HG03159 (cell line): ENCODE data around the gene NCAN.
"Not testable (repeated sequence)": the region's sequence is repeated elsewhere in the genome, so short reads cannot be mapped to it uniquely, and the experiment has no call there.

Experiments
- ATAC-seq: cut with Tn5 transposase; IDR thresholded peaks from one replicate; pipeline ENCODE4 v1.9.1; 2021; ENCODE audit warnings: mild to moderate bottlenecking, moderate library complexity; ENCODE audit not compliant: unreplicated experiment

Gene NCAN

DNA sequence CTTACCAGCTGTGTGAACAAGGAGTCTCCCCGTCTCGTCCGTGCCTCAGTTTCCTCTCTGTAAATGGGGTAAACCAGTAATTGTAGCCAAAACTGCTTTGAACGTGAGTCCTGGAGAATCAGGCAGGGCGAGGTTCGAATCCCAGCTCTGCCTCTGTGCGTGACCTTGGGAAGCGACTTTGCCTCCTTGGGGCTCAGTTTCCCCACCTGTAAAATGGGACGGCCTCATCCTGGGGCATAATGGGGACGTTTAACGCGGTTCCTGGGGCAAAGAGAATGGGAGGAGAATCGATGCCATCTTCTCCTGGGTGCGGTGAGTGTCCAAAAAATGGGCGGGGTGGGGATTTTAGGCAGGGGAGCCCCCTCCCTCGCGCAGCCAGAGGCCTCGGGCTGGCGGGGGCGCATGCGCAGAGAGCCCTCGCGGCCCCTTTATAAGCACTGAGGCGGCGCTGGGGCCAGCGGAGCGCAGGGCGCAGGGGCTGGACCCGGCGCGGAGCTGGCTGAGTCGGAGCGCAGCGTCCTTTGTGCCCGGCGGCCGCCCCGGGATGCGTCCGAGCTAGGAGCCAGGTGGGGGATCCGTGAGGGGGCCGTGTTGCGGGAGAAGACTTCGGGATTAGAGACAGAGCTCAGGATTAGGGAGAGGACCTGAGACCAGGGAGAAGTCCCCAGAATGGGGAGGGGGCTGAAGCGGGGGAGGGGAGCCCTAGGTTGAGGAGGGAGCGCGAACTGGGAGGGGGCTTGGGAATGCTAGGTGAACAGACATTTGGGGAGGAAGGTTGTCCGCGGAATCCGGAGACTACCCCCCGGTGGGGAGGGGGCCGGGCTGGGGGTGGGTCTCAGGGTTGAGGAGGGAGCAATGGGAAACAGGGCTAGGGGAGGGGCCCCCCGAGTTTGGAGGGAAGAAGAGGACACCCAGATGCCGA, at the start of gene NCAN:
TSS of gene NCAN (plus strand) at position 460 of the 922 bp plus-strand sequence. CDS start 4,996 bp downstream, outside the sequence.
- no peak for ATAC-seq

DNA sequence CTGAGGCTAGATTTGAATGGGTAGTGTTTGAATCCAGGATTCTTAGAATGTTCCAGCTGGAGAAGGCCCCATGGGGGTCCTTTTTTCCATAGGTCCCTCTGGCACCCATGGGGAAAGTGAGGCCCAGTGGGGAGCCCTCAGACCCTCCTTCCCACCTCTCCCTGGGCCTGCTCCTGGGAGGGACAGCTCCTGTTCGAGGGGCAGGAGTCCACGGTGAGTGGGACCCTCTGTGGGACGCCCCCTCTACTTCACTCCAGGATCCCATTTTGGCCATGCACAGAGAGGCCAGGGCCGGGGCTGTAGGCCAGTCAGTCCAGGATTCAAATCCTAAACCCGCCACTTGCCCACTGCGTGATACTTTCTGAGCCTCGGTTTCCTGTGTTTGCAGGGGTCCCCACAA, 49.3 kb upstream of the NCAN start:
- ATAC-seq = no peak

DNA sequence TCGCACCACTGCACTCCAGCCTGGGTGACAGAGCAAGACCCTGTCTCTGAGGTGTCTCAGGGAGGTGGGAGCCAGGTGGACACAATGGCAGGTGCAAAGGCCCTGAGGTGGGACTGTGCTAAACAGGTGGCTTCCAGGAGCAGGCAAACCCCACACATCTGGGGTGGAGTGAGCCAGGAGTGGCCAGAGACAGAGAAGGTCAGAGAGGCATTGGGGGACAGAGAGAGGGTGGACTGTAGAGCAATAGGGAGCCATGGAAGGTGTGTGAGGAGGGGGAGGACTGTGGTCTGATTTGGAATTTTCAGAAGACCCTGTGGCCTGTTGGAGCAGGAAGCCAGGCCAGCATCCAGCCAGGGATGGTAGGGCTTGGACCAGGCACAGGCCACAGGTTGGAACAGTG, 46.4 kb upstream of the NCAN start:
- no peak for ATAC-seq

DNA sequence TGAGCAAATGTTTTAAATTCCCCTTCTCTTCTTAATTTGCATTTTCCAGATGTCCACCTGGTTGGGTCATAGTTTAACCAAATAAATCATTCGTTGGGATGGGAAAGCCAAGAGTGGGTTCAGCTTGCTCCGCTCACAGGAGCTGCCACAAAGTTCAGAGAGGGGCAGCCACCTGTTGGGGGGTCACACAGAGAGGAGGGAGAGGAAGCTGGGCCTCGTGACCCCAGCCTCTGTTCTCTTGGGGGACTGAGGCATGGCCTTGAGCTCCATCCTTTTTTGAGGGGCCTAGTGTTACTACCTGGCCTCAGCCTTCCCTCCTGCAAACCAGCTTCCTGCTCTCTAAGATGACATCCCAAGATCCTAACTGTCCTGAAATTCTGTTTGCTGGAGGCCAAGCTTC, 44.1 kb upstream of the NCAN start:
- ATAC-seq = no peak

DNA sequence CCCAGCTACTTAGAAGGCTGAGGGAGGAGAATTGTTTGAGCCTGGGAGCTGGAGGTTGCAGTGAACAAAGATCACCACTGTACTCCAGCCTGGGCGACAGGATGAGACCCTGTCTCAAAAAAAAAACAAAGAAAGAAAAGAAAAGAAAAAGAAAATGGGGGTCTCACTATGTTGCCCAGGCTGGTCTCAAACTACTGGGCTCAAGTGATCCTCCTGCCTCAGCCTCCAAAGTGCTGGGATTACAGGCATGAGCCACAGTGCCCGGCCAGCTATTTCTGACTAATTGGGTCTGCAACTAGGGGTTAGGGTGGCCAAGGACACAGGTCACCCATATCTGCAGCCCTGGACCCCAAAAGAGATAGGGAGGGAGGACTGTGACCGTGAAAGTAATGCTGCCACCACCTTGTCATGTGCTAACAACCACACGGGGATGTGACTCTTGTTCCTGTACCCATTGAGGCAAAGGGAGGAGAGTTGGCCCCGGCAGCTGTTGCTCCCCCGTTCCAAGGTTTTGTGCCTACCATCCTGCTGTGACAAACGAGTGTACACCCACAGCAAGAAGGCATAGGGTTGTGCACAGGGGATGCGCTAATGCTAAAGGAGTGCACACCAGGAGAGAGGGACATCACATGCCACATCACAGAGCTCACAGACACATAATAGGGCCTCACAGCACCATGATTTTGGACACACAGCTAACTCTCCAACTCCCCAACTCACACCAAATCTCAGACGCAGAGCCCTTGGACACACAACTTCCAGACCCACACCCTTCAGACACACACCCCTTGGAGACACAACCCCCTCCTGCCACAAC, 42.3 kb upstream of the NCAN start:
- ATAC-seq = no peak

DNA sequence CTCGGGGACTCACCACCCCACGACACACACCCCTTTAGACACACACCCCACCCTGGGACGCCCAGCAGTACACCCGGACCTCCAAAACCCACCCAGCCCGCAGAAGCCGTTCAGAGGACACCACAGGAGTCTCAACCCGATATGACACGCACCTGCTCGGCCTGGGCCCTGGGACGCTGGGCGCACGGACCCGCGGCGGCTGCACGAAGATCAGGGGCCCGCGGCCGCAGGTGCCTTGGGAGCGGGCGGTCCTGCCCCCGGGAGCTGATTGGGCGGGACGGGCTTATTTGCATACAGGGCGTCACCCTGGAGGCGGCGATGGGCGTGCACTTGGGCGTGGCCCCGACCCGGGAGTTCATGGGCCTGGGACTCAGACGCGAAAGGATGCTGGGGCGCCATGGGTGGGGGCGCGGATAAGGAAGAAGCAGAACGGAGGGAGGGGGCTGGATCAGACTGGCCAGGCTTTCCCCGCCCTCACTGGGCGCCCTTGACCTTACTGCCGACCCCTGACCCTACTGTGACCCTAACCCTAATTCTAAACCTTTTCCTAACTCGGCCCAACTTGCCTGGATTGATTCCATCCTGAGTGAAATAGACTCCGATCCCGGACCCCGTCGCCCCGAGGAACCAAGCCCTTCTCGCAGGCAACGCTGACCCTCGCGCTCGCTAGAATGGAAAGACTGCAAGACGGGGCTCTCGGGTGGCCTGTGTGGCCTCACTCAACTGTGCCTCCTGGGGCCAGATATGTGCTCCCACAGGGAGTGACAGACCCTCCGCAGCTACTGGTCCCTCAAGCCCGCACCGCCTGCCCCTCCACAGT, 41.5 kb upstream of the NCAN start, which contains the start of gene MEF2B:
TSS of gene MEF2B (minus strand) at position 211 of the 820 bp plus-strand sequence. CDS start 19,528 bp downstream, outside the sequence.
- peak; percentile 85 for ATAC-seq

DNA sequence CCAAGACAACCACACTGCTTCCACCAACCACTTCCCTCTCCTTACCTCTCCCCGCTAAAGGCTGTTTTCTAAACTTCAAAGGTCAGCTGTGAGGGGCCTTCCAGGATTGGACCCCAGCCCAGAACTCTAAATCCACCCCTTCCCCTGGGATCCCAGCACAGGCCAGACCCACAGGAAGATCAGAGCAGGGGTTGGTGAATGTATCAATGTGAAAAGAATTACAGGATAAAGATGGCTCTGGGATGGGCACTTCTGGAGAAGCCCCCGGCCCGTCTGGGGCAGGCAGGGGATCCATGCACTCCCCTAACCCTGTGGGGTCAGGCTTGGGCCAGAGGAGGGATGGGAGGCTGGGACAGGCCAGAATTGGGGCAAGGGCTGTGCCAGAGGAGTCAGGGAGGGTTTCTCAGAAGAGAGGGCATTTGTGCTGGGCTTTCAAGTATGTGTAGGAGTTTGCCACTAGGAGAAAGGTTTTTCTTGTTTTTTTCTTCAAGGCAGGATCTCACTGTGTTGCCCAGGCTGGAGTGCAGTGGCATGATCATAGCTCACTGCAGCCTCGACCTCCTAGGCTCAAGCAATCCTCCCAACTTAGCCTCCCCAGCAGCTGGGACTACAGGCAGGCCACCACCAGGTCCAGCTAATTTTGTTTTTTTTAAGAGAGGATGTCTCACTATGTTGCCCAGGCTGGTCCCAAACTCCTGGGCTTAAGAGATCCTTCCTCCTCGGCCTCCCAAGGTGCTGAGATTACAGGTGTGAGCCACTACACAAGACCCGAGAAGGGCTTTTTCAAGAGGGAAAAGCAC, 40.7 kb upstream of the NCAN start:
- no peak for ATAC-seq

DNA sequence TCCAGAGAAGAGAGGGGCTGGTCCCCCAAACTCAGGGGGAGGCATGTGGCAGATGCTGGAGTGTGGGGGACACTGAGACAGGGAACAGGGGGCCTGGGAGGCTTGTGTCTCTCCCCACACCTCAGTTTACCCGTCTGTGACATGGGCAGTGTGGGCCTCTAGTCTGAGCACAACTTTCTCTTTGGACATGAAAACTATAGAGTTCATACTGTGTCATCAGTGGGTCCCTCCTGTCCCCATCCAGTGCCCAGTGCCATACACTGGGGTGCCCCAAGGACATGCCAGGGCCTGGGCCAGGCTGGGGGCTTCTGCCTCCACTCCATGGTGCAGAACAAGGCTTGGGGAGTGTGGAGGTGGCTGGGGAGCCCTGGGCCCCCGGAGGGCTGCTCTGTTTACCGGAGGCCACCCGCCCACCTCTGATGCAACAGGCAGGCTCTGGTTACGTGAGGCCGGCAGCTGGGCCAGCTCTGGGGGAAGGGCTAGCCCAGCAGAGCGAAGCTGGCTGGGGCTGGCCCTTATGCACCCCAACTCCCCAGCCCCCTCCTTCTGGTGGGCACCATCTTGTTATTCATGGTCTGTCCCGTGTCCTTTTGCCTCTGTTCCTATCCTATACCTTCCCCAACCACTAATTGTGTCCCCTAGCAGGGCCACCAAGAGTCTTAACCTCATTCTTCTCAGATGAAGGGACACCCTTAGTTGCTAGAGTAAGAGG, 39.8 kb upstream of the NCAN start:
- ATAC-seq = no peak

DNA sequence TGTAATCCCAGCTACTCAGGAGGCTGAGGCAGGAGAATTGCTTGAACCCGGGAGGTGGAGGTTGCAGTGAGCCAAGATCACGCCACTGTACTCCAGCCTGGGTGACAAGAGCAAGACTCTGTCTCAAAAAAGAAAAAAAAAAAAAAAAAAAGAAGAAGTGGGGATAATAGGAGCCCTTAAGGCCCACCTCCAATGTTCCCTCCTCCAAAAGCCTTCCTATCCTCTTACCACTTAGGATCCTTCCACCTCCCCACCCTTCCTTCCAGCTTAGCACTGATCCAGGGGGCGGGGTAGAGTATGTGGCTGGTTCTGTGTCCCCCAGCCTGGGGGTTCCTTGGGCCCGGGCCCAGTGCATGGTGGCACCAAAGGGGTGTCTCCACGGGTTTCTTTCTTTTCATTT, 38.5 kb upstream of the NCAN start:
- ATAC-seq = not testable (repeated sequence)

DNA sequence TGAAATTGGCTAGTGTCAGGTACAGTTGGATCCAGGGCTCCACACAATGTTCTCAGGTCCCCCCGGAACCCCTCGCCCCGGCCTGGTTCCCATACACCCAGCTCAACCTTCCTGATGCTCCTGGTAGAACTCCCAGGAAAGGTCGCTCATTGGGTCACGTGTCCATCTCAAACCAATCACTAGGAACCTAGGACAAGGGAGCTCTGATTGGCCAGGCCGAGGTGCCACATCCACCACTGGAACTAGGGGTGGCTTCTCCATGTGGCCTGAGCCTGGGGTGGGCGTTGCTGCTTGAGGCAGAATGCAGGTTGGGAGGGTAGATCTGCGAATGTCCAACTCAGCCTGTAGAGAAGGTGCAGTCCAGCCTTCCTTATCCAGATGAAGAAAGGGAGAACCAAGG, 34.8 kb upstream of the NCAN start:
- no peak for ATAC-seq

DNA sequence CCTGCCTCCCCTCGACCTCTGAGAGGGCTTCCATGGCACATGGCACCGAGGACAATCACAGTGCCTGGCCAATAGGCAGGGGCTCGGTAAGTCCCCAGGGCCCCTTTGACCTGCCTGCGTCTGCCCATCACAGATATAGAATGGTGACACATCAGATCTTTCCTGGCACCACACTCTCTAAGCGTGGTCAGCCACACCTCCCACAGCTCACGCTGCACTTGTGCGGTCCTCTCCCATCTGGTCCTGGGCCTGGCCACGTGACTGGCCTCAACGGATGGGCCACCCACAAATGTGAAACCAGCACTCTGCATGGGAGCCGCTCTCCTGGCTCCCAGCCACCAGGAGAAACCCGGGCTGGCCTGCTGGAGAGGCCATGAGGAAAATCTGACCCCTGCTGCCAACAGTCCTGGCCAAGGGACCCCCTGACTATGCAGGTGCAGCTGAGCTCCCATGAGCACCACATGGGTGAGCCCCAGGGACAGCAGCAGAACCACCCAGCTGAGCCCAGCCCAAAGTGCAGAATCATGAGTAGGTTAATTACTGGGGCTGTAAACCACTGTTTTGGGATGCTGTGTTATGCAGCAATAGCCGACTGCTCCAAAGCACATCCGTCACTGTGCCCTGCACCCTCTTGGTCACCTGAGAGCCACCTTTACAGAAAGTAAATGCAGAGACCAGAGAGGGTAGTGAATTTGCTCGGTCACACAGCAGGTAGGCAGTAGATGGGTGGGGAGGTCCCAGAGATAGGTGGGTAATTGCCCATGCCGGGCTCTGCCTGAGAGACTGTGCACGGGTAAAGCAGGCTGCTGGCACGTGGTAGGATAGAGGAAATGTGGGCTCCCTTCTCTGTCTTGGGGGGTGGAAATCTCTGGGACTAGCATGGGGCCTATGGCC, 32.0 kb upstream of the NCAN start:
- ATAC-seq = no peak

DNA sequence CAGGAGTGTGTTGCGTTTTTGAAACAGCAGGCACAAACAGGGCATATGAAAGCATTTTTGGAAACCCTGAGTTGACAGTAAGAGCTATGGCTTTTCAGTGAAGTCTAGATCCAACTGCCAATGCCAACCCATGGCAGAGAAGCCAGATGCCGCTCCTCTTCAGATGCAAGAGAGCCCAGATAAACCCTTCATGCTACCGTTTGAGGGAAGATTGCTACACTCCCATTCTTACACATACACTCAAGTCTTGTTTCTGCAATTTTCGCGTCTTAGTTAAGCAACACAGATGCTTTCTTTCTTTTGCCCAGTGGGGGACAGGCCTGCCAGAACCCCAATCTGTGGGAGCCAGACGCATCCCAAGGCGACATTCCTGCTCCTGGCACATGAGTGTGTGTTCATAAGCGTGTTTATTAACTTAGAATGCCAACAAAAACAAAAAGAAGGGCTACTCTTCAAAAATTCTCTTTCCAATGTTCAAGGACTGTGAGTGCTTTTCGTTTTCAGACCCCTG, 30.2 kb upstream of the NCAN start:
- no peak for ATAC-seq

DNA sequence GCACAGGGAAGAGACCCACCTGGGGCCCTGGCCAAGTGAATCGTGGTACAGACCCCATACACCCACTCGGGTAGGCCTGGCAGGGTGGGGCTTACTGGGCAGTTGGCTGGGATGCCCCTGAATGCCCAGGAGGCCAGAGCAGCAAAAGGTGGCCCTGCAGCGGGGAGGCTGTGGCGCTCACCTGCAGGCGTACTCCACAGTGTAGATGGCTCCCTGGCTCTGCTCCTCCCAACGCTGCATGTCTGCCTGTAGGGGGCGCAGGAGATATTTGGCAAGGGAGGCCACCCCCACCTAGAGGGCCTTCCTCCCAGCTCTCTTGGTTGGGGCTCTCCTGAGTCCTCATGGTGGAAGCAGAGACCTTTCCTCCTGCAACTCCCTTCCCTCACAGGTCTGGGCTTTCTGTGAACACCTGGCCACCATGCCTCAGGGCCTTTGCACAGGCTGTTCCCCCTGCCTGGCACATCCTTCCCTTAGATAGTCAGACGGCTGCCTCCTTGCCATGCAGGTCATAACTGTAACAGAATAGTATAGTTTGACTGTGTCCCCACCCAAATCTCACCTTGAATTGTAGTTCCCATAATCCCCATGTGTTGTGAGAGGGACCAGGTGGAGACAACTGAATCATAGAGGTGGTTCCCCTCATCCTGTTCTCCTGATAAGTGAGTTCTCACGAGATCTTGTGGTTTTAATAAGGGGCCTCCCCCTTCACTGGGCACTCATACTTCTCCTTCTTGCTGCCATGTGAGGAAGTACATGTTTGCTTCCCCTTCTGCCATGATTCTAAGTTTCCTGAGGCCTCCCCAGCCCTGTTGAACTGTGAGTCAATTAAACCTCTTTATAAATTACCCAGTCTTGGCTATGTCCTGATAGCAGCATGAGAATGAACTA, 25.7 kb upstream of the NCAN start:
- no peak for ATAC-seq

DNA sequence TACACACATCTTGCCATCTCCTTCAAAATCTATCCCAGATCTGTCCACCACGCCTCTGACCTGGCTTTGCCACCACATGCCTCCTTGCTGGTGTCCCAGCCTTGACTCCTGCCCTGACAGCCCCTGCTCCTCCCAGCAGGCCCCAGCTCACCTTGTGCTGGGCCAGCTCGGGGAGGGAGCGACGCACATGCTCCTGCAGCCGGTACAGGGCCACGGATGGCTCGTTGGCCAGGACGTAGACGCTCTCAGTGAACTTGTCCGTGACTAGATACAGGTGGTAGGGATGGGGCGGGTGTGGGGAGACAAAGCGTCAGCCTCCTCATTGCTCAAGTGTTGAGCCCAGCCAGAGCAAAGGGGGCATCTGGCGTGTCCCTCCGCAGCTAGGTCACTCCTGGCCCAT, 25.0 kb upstream of the NCAN start:
- no peak for ATAC-seq

DNA sequence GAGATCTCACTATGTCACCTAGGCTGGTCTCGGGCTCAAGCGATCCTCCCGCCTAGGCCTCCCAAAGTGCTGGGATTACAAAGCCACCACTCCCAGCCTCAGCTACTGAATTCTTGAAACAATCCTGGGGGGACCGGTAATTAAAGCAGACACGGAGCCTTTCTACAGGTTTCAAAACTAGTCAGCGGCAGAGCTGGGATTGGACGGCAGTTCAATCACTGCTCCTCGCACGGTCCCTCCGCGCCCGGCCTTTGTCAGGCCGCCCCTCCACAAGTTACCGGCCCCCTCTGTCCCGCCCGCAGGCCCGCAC, 20.0 kb upstream of the NCAN start:
- ATAC-seq = peak; percentile 1

DNA sequence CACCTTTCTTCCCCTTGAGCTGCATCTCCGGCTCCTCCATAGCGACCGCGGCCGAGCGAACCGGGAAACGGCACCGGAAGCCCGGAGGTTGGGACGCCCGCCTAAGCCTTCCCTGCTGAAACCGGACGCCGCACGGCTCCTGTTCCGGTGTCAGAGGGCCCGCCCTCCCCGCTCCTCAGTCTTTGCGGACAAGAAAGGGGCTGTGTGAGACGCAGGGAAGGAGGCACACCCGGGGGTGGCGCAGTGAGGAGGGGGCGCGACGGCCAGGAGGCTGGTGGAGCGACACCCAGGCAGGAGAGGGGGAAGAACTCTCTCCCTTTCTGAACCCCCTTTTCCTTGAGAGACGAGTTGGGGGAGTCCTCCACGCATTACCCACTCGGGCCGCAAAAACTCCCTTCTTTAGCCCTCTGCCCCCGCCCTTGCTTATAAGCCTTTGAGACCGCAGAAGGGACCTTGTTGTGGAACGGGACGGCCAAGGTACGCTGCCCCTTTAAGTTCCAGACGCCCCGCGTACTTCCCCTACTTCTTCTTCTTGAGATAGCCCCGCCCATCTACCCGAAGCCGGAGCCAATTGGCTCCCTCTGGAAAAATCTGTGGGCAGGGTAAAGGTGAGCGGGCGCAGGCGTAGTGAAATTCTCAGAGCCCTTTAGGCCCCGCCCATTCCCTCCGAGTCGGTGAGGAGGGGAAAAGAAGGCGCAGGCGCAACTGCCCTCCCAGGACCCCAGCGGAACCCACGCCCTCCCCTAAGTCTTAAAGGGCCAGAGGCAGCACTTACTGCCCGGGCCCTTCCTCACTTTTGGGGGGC, 19.5 kb upstream of the NCAN start, which contains the start of the genes BORCS8 and RFXANK:
TSS of gene BORCS8 (minus strand) at position 75 of the 805 bp plus-strand sequence. CDS start at position 40, 35 bp downstream.
TSS of gene RFXANK (plus strand) at position 181 of the 805 bp plus-strand sequence. CDS start 1,689 bp downstream, outside the sequence.
- peak; percentile 87 for ATAC-seq
